Stomach (tissue), 9 donors: Measurements from ENCODE around the gene ACTL10. TPM values are rescaled to one million over a fixed set of nuclear protein-coding genes. Genes with fewer than 3 reads are reported as not detected.

ENCODE experiments used
- DNase-seq, 2 donors: peaks; one replicate each; pipeline versions ENCODE4 v3.0.0 to v3.0.0-alpha.2; 2013 to 2019
- H3K27ac ChIP-seq, 5 donors: fragments of 200-600 bp in 4 of 5; sonication (generic) in 4 of 5; one replicate each; pipeline ENCODE4 v1.5.1; 2013 to 2019; ENCODE audit warnings: mild to moderate bottlenecking in 1 of 5, moderate library complexity in 1 of 5
- H3K27me3 ChIP-seq, 3 donors: fragments of 200-600 bp; sonication (generic); one replicate each; pipeline ENCODE4 v1.5.1; 2017 to 2019; ENCODE audit warnings: mixed run types in 1 of 3
- H3K36me3 ChIP-seq, 4 donors: fragments of 200-600 bp; sonication (generic); 1 replicate in 3 of 4; 2 replicates in 1 of 4; pipeline ENCODE4 v1.5.1; 2016 to 2019
- H3K4me1 ChIP-seq, 4 donors: fragments of 200-600 bp; sonication (generic); one replicate each; pipeline ENCODE4 v1.5.1; 2016 to 2019
- H3K4me3 ChIP-seq, 4 donors: fragments of 200-600 bp; sonication (generic) in 3 of 4; one replicate each; pipeline ENCODE4 v1.5.1; 2016 to 2019; ENCODE audit warnings: mild to moderate bottlenecking in 1 of 4
- H3K9me3 ChIP-seq, 4 donors: fragments of 200-600 bp; sonication (generic); one replicate each; pipeline ENCODE4 v1.5.1; 2016 to 2019
- CTCF ChIP-seq, 7 experiments: fragments of 450-650 bp in 4 of 7; fragments of 200-600 bp in 3 of 7; sonication (generic) in 3 of 7; IDR thresholded peaks; one replicate each; pipeline ENCODE4 v1.5.1; 2016 to 2019; ENCODE audit warnings: antibody characterized with exemption in 7 of 7, control low read depth in 2 of 7, mild to moderate bottlenecking in 1 of 7
- EP300 ChIP-seq: sonication (generic); formaldehyde crosslinking; IDR thresholded peaks from one replicate; pipeline ENCODE4 v1.6.1; 2017; ENCODE audit warnings: antibody characterized with exemption
- POLR2A ChIP-seq, 4 donors: fragments of 450-650 bp; IDR thresholded peaks; one replicate each; pipeline ENCODE4 v1.6.1; 2016; ENCODE audit warnings: antibody characterized with exemption in 4 of 4, control low read depth in 2 of 4, mild to moderate bottlenecking in 1 of 4, moderate library complexity in 1 of 4
- POLR2AphosphoS5 ChIP-seq, 3 donors: sonication (generic); formaldehyde crosslinking; IDR thresholded peaks; one replicate each; pipeline ENCODE4 v1.6.1; 2016; ENCODE audit warnings: antibody characterized with exemption in 3 of 3
- WGBS, 5 donors: extraction: QIAGEN DNeasy Blood & Tissue Kit in 3 of 5; methylation state at CpG; one replicate each; pipeline versions ENCODE4 v1.1.5 to v1.1.7; 2013 to 2018; 5-methylcytosine and 5-hydroxymethylcytosine counted together
- intact Hi-C: fragments of 100-400 bp; cut with DNase I; formaldehyde crosslinking; loops from one replicate; pipeline ENCODE4 v1.15.1; 2023; ENCODE audit warnings: low total_unique reads
- polyA plus RNA-seq, 3 donors: library from polyadenylated mRNA; stranded (reverse); fragments of 200-250 nt; gene quantifications; one replicate each; pipeline ENCODE4 v1.2.3, GENCODE V29; 2013
- total RNA-seq, 5 donors: library from RNA; depleted of rRNA; stranded (reverse); fragments of >200 nt; gene quantifications; one replicate each; pipeline versions ENCODE4 v1.1.0 to v1.2.3, GENCODE V29; 2014 to 2016
- donor health status: healthy with polysubstance abuse.
- donor health status: Bipolar disorder and iron deficiency.
- donor health status: healthy.

Gene ACTL10
- total and polyA plus RNA-seq, 8 donors, result 1.1 to 12.3 (median 1.4) TPM; not detected in 1

GRCh38 chr20:33650753-33651561, 15.8 kb upstream of the ACTL10 start:
- 55 to 73% (median 61%) methylated on average over 10 of the region's 10 CpGs for WGBS, 5 donors
- intact Hi-C loops, result no loop called here
- H3K27ac ChIP-seq, result peak overlapping the region; percentile 15 to 79 (median 59)
- peak; percentile 68 to 85 for DNase-seq
- no peaks in the 10 kb centered on the region for H3K9me3 ChIP-seq
- TF ChIP-seq POLR2A (IDR thresholded peaks at IDR 0.05), result no peak
- no peak for TF ChIP-seq CTCF (IDR thresholded peaks at IDR 0.05)
- TF ChIP-seq POLR2AphosphoS5 (IDR thresholded peaks at IDR 0.05), result no peak
- TF ChIP-seq EP300, result no peak
- H3K36me3 ChIP-seq, result peaks cover 0 to 6% (median 3%) of the 10 kb centered on the region in 4 donors
- H3K4me1 ChIP-seq, result peaks cover 65 to 83% (median 75%) of the 10 kb centered on the region in 4 donors
- no peaks in the 10 kb centered on the region for H3K27me3 ChIP-seq
- H3K4me3 ChIP-seq, result no peak overlapping the region

- H3K4me3 ChIP-seq, result no peak overlapping the region
- H3K27me3 ChIP-seq, result no peaks in the 10 kb centered on the region
- peak overlapping the region; percentile 15 to 79 (median 59) for H3K27ac ChIP-seq
- intact Hi-C loops, result no loop called here
- peaks cover 63 to 79% (median 71%) of the 10 kb centered on the region in 4 donors for H3K4me1 ChIP-seq
- TF ChIP-seq CTCF (IDR thresholded peaks at IDR 0.05), result no peak
- no peak for TF ChIP-seq POLR2AphosphoS5 (IDR thresholded peaks at IDR 0.05)
- TF ChIP-seq EP300, result no peak
- no peak for TF ChIP-seq POLR2A (IDR thresholded peaks at IDR 0.05)
- no peaks in the 10 kb centered on the region for H3K9me3 ChIP-seq
- 27 to 60% (median 46%) methylated on average over 13 of the region's 13 CpGs for WGBS, 5 donors
- peak in 1 of 2 donors; percentile 56 for DNase-seq
- peaks cover 0 to 7% (median 3%) of the 10 kb centered on the region in 4 donors for H3K36me3 ChIP-seq
Measured at GRCh38 chr20:33651562-33652048, 15.1 kb upstream of the ACTL10 start.

- Histone ChIP-seq H3K36me3 (peaks cover 4 to 25% (median 21%) of the 10 kb centered on the region in 4 donors), H3K27ac (peak overlapping the region; percentile 65 to 80 (median 70)), H3K4me1 (peaks cover 45 to 61% (median 57%) of the 10 kb centered on the region in 4 donors), H3K4me3 (peak overlapping the region in 3 of 4 donors; percentile 7 to 17 (median 10)), H3K9me3 (no peaks in the 10 kb centered on the region), H3K27me3 (no peaks in the 10 kb centered on the region)
- TF ChIP-seq POLR2AphosphoS5 (IDR thresholded peaks at IDR 0.05) (peak in 2 of 3 donors; percentile 41 to 47), CTCF (IDR thresholded peaks at IDR 0.05) (peak in 6 of 7 experiments; percentile 5 to 79 (median 72)), EP300 (no peak)
- peak; percentile 71 to 91 for DNase-seq
- intact Hi-C loops, result no loop called here
- WGBS, 5 donors, result 21 to 30% (median 27%) methylated on average over 15 to 16 of the region's 16 CpGs
Measured at GRCh38 chr20:33653218-33653899, 13.4 kb upstream of the ACTL10 start.

- TF ChIP-seq POLR2AphosphoS5 (IDR thresholded peaks at IDR 0.05), result peak in 2 of 3 donors; percentile 37 to 72
- no peak for TF ChIP-seq EP300
- Histone ChIP-seq H3K4me1 (peaks cover 39 to 54% (median 50%) of the 10 kb centered on the region in 4 donors), H3K9me3 (no peaks in the 10 kb centered on the region), H3K4me3 (no peak overlapping the region), H3K27me3 (no peaks in the 10 kb centered on the region), H3K27ac (peak overlapping the region; percentile 65 to 80 (median 70)), H3K36me3 (peaks cover 11 to 32% (median 28%) of the 10 kb centered on the region in 4 donors)
- peak; percentile 94 to 95 for DNase-seq
- 39 to 75% (median 58%) methylated on average over 4 to 11 of the region's 11 CpGs for WGBS, 5 donors
- intact Hi-C loops, result no loop called here
Measured at GRCh38 chr20:33653900-33654596, 12.7 kb upstream of the ACTL10 start.
